Stimulated activated CD8-positive, alpha-beta memory T cell treated with anti-CD3 and anti-CD28 coated beads, Interleukin-12 subunit alpha, Interleukin-12 subunit beta, amount 100 ng/mL, for 4 hours (primary cell): ENCODE data around the gene SINHCAF.

Experiments used
- DNase-seq: peaks from one replicate; pipeline ENCODE4 v3.0.0-alpha.2; 2020; ENCODE audit warnings: low read depth

Gene SINHCAF

GRCh38 chr12:31331242-31331641, 5.3 kb upstream of the SINHCAF start:
- no peak for DNase-seq

GRCh38 chr12:31326736-31327659, 1.0 kb upstream of the SINHCAF start:
- no peak for DNase-seq

- DNase-seq, result peak; percentile 16
These were observed 450 bp downstream of the SINHCAF start for GRCh38 chr12:31325524-31325875.

DNA sequence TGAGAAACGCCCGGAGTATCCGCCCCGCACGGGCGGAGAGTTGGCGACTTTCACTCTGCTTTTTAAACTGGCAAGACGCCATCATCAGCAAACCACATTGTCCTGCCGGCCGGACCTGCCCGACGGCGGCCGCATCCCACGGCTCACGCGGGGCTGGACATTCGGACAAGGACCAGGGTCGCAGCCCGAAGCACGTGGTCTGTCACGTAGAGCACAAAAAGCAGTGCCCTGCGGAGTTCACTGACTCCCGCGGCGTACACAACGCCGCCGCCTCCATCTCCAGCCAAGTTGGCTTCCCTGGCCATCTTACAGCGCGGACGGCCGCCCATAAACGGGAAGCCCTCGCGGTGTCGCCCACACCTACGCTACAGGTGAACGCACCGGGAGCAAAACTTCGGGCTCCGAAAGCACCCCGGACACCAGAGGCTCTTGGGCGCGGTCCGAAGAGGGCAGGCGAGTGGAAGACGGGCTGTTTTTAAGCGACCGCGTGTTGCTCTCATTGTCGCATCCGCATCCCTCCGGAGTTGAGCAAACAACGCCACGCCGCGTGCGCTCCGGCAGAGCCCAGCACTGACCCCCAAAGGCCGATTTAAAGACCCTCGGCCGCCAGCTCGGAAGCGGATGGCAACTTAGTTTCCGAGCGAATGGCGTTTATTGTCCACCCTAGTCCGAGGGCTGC, 966 bp downstream of the SINHCAF start:
- peak; percentile 24 for DNase-seq

DNA sequence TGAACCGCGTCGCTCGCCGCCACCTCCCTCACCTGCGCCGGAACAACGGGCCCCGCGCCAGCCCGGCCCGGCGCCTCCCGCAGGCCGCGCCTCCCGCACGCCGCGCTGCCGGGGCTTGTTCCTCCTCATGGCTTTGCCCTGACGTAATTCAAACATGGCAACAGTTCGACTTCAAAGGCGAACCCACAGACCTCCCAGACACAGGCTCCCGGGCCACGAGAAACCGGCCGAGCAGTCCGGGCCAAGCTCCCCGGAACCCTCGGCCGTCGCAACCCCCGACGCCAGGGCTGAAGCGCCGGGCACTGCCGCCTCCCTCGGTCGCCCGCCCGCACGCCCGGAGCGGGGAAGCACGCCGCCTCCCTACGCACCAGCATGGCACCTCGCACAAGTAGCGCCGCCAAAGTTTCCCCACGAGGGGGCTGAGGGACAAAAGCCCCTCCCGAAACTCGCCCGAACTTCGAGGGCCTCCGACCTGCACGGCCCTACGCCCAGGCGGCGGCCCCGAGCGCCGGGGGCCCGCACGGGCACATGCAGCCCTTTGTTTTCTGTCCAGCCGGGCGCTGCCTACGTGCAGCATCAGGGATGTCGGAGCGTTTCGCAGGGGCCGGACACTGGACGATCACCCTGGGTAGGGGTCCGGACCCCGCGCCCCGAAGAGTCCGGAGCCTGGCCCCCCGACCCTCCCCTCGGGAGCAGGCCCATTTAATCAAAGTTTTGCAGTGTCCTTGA, 1.7 kb downstream of the SINHCAF start:
- DNase-seq, result peak; percentile 55

DNA sequence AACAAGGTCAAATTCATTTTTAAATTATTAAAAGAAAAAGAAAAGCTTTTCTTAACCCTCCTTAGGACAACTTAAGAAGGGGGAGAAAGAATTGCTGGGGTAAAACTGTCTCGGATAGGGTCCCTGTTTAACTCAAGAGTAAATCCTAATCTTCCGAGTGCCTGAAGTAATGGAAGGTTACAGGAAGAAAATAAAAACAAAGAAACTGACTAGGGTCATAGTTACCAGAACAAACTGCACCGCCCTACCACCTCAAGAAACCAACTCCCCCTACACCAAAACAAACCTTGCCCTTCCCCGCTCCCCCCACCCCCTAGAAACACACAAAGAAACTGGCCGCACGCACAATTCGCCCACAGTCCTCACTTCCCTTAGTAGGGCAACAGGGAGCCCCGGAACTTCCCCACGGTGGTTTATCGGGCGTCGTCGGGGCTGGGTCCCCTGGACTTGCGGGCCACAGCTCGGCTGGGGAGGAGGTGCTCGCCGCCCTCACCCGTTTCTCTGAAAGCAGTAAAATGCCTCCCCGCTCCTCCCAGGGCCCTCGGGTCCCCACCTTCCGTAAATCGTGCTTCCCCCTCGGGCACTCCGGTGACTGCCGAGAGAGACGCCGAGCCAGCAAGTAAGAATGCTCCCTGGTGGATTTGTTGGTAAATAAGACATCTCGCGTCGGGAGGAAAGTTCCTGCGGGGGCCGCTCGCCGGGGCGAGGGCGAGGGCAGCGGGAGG, 2.4 kb downstream of the SINHCAF start:
- DNase-seq, result peak; percentile 54

- no peak for DNase-seq
These were observed 3.1 kb downstream of the SINHCAF start for GRCh38 chr12:31322801-31323207.

GRCh38 chr12:31321897-31322228, 4.1 kb downstream of the SINHCAF start:
- DNase-seq, result no peak

- no peak for DNase-seq
These were observed 4.6 kb downstream of the SINHCAF start for GRCh38 chr12:31321186-31321896.

DNA sequence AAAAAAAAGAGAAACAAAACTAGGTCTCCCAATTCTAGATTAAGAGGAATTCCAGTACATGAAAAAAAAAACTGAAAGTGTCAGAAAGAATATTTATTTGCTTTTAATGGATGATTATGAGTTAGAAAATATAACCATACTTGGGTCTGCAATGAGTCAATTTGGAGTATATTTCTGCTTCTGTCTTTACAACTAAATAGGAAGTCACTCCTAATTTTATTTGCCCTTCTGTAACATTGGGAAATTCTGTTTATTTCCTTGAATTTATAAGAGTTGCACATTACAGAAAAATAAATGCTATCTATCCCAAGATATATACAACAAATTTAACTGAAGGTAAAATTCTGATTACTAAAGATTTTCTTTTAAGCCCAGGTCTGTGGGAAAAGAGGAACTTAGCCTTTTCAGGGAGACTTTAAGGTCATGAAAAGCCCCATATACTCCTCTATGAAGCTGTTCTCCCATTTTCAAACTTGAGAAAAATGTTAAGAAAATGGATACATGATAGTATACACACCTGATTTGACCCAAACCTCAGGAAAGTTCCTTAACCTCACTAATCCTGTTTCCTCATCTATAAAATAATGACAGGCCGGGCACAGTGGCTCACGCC, 7.2 kb downstream of the SINHCAF start:
- DNase-seq, result no peak

- no peak for DNase-seq
These were observed 8.2 kb downstream of the SINHCAF start for GRCh38 chr12:31317471-31318395.

DNA sequence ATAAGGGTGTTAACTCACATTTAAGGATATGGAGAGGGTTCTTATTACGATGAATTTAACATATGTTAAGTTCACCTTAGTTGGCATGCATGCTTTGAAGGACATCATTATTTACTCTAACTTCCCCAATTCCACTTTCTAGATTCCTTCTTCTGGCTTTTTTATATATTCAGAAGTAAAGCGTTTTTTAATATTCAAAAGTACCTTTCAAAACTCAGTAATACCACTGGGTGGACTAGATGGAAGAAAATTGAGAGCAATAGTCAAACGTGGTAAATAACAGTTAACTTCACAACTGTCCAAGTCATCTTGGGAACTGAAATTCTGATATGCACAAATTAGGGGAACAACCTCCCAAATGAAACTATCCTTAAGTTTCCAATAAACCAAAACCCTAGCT, 9.1 kb downstream of the SINHCAF start:
- DNase-seq, result no peak

- no peak for DNase-seq
These were observed 10.0 kb downstream of the SINHCAF start for GRCh38 chr12:31315784-31316465.

GRCh38 chr12:31315044-31315715, 10.8 kb downstream of the SINHCAF start:
- DNase-seq, result no peak

GRCh38 chr12:31312431-31312830, 13.5 kb downstream of the SINHCAF start:
- no peak for DNase-seq

GRCh38 chr12:31311634-31312258, 14.2 kb downstream of the SINHCAF start:
- no peak for DNase-seq

GRCh38 chr12:31310488-31310887, 15.5 kb downstream of the SINHCAF start:
- no peak for DNase-seq

- no peak for DNase-seq
These were observed 16.7 kb downstream of the SINHCAF start for GRCh38 chr12:31309279-31309678.
